ENCODE results near the gene URI1. TPM values are rescaled to one million over a fixed set of nuclear protein-coding genes. Genes with fewer than 3 reads are reported as not detected.
"Not testable (repeated sequence)": the region's sequence is repeated elsewhere in the genome, so short reads cannot be mapped to it uniquely, and the experiment has no call there.

Gene URI1
- total RNA-seq, 1 experiment from 2014 or later: 68.9 TPM

- CTCF ChIA-PET: interaction anchor here (0.6 kb wide), 2 partner anchors 295 to 372 kb away, joined by 3 read pairs; no protein-coding TSS in a partner anchor
- no peak for TF ChIP-seq CTCF (IDR thresholded peaks at IDR 0.05; ENCODE audit: unreplicated experiment)
- Mint-ChIP-seq H3K4me1 (ENCODE audit: insufficient read depth, unreplicated experiment) (no peaks in the 10 kb centered on the region), H3K27me3 (ENCODE audit: insufficient read depth, unreplicated experiment) (no peaks in the 10 kb centered on the region), H3K27ac (ENCODE audit: low read depth, unreplicated experiment) (no peak overlapping the region), H3K36me3 (ENCODE audit: insufficient read depth, unreplicated experiment) (no peaks in the 10 kb centered on the region), H3K9me3 (ENCODE audit: unreplicated experiment) (no peaks in the 10 kb centered on the region), H3K4me3 (ENCODE audit: unreplicated experiment) (no peak overlapping the region)
- POLR2A ChIA-PET: no interaction called here
- no peak for DNase-seq (ENCODE audit: unreplicated experiment)
- intact Hi-C loops (cut with micrococcal nuclease): no loop called here
- no TSS peak for BruUV-seq (replicated peaks)
Measured at GRCh38 chr19:29904017-29904416, 38.0 kb upstream of the URI1 start.

DNA sequence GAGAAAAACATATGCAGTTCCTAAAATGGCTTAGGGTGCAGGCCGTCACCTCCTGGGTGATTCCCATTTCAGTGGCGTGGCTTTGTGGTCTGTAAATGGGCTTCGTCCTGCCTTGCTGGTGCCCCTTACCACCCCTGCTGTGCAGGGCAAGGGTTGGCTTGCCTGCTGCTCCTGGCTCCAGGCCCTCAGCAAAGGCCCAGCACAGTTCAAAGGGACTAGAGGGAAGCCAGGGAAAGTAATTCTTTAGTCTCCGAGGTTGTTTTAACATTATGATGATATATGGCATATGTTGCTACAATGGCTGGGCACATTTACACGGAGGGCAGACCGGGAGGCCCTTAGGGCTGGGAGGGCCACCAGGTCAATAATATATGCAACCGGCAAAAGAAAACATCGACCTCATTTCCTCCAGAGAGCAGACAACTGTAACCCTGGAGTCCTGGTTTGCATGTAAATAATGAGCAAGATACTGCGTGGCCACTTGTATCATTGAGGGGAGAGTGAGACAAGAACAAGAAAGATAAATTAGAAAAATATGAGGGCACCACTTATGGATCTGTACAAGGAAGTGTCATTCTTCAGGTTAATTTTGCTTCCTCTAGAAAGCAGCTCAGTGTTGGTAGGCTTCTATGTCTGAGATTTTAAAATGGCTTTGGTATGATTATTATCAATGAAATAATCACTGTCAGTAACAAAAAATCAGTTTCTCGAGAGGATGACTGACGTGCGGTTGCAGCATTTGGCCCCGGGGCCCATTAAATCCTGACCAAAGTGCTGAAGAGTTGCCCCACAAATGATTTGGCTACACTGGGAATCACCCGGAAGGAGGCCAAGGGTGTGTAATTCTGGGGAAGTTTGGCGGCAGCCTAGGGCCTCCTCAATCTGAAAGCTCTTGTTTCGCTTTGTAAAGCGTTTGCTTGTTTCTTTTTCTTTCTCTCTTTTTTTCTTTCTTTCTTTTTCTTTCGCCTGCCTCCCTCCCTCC is 32.8 kb upstream of the URI1 start:
- Mint-ChIP-seq H3K4me1 (ENCODE audit: insufficient read depth, unreplicated experiment) (no peaks in the 10 kb centered on the region), H3K4me3 (ENCODE audit: unreplicated experiment) (no peak overlapping the region)

DNA sequence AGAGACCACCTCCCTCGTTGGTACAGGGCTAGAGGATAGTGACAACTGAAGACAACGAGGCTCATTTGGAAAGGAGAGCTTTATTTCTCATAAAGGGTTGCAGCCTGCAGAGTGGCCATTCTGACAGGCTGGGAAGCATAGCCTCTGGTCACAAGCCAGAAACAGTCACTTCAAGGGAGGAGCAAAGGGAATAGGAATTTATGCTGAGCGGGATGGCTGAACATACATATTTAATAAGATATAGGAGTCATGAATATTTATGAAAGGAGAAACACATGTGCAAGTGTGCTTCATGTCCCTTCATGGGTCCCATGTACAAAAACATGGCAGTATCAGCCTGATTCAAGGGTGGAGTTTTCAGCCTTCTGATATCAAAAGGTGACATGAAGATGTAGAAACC is 27.1 kb upstream of the URI1 start:
- H3K4me1 Mint-ChIP-seq (ENCODE audit: insufficient read depth, unreplicated experiment): no peaks in the 10 kb centered on the region
- no peak for DNase-seq (ENCODE audit: unreplicated experiment)
- H3K9me3 Mint-ChIP-seq (ENCODE audit: unreplicated experiment): no peaks in the 10 kb centered on the region
- intact Hi-C loops (cut with micrococcal nuclease): no loop called here
- ChIA-PET POLR2A (no interaction called here), CTCF (interaction anchor here (0.6 to 1.1 kb wide), 2 partner anchors 22 to 41 kb away, joined by 3 to 4 read pairs; no protein-coding TSS in a partner anchor)
- no peak overlapping the region for H3K4me3 Mint-ChIP-seq (ENCODE audit: unreplicated experiment)
- H3K27me3 Mint-ChIP-seq (ENCODE audit: insufficient read depth, unreplicated experiment): peaks cover 8% of the 10 kb centered on the region
- H3K36me3 Mint-ChIP-seq (ENCODE audit: insufficient read depth, unreplicated experiment): no peaks in the 10 kb centered on the region
- TF ChIP-seq CTCF (IDR thresholded peaks at IDR 0.05; ENCODE audit: unreplicated experiment): no peak
- no peak overlapping the region for H3K27ac Mint-ChIP-seq (ENCODE audit: low read depth, unreplicated experiment)
- BruUV-seq (replicated peaks): no TSS peak

More for the DNA sequence above, 32.8 kb upstream of the URI1 start:
- POLR2A ChIA-PET: no interaction called here
- Mint-ChIP-seq H3K36me3 (ENCODE audit: insufficient read depth, unreplicated experiment) (no peaks in the 10 kb centered on the region), H3K9me3 (ENCODE audit: unreplicated experiment) (no peaks in the 10 kb centered on the region), H3K27ac (ENCODE audit: low read depth, unreplicated experiment) (no peak overlapping the region), H3K27me3 (ENCODE audit: insufficient read depth, unreplicated experiment) (peaks cover under 1% of the 10 kb centered on the region)
- no peak for TF ChIP-seq CTCF (IDR thresholded peaks at IDR 0.05; ENCODE audit: unreplicated experiment)
- CTCF ChIA-PET: interaction anchor here (0.6 to 1.8 kb wide), 3 partner anchors 36 to 295 kb away, joined by 3 to 7 read pairs (median 4); no protein-coding TSS in a partner anchor
- peak; percentile 10 for DNase-seq (ENCODE audit: unreplicated experiment)
- intact Hi-C loops (cut with micrococcal nuclease): no loop called here
- no TSS peak for BruUV-seq (replicated peaks)

DNA sequence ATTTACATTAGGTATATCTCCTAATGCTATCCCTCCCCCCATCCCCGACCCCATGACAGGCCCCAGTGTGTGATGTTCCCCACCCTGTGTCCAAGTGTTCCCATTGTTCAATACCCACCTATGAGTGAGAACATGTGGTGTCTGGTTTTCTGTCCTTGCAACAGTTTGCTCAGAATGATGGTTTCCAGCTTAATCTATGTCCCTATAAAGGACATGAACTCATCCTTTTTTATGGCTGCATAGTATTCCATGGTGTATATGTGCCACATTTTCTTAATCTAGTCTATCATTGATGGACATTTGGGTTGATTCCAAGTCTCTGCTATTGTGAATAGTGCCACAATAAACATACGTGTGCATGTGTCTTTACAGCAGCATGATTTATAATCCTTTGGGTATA is 26.2 kb upstream of the URI1 start:
- intact Hi-C loops (cut with micrococcal nuclease); H3K36me3 Mint-ChIP-seq (ENCODE audit: insufficient read depth, unreplicated experiment); H3K4me1 Mint-ChIP-seq (ENCODE audit: insufficient read depth, unreplicated experiment); CTCF ChIA-PET; H3K4me3 Mint-ChIP-seq (ENCODE audit: unreplicated experiment); BruUV-seq (replicated peaks); H3K27ac Mint-ChIP-seq (ENCODE audit: low read depth, unreplicated experiment); H3K9me3 Mint-ChIP-seq (ENCODE audit: unreplicated experiment); DNase-seq (ENCODE audit: unreplicated experiment); H3K27me3 Mint-ChIP-seq (ENCODE audit: insufficient read depth, unreplicated experiment); POLR2A ChIA-PET: not testable (repeated sequence)
